ENCODE measurements around the gene PAX6. TPM values are rescaled to one million over a fixed set of nuclear protein-coding genes. Genes with fewer than 3 reads are reported as not detected.
A peak's percentile ranks its signal among the peaks of the same experiment; 100 is the strongest.

PAX6 gene
- total RNA-seq, 4 donors from 2014 or later = 0.46 TPM; not detected in 3

GRCh38 chr11:31814176-31814868 lies 3.2 kb upstream of the PAX6 start:
- ATAC-seq (ENCODE audit: low FRiP score) (no peak), DNase-seq (ENCODE audit: low spot score) (no peak)
- no peak for TF ChIP-seq CTCF (IDR thresholded peaks at IDR 0.05)

GRCh38 chr11:31813391-31814175 lies 2.5 kb upstream of the PAX6 start:
- no peak for DNase-seq (ENCODE audit: low spot score)

GRCh38 chr11:31812383-31813381 lies 1.6 kb upstream of the PAX6 start:
- no peak for TF ChIP-seq CTCF (IDR thresholded peaks at IDR 0.05)
- ATAC-seq (ENCODE audit: low FRiP score) (no peak), DNase-seq (ENCODE audit: low spot score) (no peak)

More at GRCh38 chr11:31813391-31814175, 2.5 kb upstream of the PAX6 start:
- no peak for ATAC-seq (ENCODE audit: low FRiP score)
- TF ChIP-seq CTCF (IDR thresholded peaks at IDR 0.05) = no peak

GRCh38 chr11:31809857-31810778 lies 1.0 kb downstream of the PAX6 start:
- DNase-seq (ENCODE audit: low spot score) = no peak
- ATAC-seq (ENCODE audit: low FRiP score) = peak; percentile 39
- TF ChIP-seq CTCF (IDR thresholded peaks at IDR 0.05) = no peak

GRCh38 chr11:31809541-31809856 lies 1.6 kb downstream of the PAX6 start:
- ATAC-seq (ENCODE audit: low FRiP score) = no peak

More at GRCh38 chr11:31809541-31809856, 1.6 kb downstream of the PAX6 start:
- DNase-seq (ENCODE audit: low spot score) = no peak
- no peak for TF ChIP-seq CTCF (IDR thresholded peaks at IDR 0.05)
